ENCODE measurements around the gene RAF1.
A peak's percentile ranks its signal among the peaks of the same experiment; 100 is the strongest.
"Not testable (repeated sequence)": the region's sequence is repeated elsewhere in the genome, so short reads cannot be mapped to it uniquely, and the experiment has no call there.

Gene RAF1

DNA sequence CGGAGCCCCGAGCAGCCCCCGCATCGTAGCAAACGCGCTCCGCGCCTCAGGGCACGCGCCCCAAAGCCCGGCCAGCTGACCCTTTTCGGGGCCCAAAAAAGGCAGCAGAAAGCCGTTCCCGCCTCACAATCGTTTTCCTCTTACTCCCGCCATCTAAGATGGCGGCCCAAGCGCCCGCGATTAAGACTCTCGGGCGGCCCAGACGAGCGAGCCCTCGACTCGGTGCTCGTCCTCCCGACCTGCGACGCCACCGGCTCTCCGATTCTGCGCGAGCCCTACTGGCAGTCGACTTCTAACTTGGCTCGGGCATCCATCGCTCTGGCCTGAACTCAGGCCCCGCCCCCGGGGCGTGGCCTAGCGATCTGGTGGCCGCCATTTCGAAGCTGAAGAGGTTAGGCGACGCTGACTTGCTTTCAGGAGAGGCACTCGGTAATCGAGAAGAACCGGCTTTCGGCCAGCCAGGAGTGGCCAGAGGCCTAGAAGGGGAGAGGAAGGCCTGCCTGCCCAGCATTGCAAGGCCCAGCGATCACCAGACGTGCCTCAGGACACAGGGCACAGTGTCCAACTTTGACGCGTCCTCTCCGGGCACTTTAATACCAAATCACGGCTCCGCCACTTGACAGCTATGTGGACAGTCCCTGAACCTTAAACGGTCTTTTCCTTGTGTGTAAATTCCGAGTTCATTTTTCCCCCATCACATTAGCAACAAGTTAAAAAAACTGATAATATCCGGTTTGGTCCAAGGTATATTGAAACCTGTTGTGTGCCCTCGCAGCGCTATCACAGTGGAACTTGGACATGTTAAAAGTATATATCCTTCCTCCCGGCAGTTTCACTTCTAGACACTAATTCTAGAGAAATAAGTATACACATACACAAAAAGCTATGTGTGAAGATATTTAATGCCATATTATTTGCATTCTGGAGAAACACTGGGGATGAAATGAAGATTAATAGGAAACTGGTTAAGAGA lies at the start of gene RAF1:
RAF1 (minus strand) TSS at position 182 of the 973 bp plus-strand sequence. CDS start 45,396 bp downstream, outside the sequence.
- DNase-seq: peak; percentile 82

DNA sequence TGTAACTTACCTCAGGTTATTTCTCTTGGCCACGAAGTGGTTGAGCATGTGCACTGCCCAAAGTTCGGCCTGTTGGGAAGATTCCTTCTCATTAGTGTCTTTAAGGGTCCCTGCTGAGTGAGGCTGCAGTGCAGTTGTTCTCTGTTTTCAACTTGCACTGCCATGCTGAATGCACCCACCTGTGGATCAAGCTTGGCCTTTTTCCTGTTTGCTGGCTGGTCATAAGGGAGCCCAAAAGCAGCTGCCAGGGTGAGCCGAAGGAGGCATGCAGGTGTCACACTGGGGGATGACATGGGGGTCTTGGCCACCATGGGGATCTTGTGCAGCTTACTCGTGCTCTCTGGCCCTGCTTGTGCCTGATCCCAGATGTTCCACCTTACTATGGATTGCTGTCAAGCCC lies 46.1 kb upstream of the RAF1 start:
- no peak for DNase-seq

DNA sequence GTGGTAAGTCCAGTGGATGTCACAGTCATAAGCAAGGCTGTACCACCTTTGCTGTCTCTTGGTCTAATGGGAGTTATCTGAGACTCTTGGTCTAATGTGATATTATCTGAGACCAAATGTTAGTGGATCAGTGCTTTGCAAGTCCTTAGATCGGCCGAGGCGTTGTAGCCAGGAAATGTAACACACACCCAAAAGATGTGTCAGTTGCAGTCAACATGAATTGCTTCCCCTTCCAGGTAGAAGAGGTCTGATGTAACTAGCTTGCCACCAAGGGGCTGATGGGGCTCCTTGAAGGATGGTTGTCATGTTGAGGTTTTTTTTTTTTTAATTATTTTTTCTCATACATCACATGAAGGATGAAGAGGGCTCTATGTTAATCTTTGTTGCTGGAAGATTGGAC lies 45.4 kb upstream of the RAF1 start:
- DNase-seq: no peak

DNA sequence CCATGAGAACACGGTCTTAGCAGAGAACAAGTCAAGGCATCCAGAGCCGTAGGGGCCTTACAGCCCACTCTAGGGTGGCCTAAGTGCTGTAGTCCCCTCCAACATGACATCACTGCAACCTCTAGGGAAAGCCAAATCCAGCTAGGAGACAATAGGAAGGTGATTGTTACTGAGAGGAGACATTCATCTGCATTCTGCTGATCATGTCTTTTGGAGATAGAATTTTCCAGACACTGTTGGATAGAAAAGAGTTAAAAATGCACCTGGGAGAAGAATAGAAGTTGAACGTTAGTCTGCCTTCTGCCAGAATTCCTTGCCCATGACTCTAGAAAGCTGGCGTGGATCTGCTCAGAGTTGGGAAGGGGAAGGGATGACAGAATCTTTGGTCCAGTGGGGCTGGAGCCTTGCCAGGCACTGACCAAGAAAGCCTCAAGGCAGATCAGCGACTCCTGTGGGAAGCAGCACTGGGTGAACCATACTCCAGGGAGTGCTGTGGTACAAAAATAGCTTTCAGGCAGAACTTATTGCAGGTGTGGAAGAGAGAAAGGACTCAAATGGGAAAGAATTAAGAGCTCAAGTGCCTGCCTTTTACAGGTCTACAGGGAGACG lies 44.8 kb upstream of the RAF1 start:
- DNase-seq: no peak

DNA sequence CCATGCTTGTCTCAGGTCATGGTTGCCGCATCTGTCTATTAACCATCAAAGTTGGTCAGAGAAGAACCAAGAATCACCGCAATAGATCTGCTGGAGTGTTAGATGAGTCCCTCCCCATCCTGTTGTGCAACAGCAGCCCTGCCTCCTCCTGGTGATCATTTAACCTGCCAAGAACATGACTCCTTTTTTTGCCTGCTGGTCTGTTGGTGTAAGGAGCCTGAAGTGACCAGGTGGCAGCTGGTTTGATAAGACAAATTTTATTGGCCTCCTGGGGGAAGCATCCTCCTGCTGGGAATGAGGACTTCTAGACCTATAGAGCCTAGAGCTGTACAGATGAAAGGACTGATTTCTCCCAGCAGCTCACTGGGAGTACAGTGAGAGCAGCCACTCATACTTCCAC lies 43.5 kb upstream of the RAF1 start:
- peak; percentile 55 for DNase-seq

DNA sequence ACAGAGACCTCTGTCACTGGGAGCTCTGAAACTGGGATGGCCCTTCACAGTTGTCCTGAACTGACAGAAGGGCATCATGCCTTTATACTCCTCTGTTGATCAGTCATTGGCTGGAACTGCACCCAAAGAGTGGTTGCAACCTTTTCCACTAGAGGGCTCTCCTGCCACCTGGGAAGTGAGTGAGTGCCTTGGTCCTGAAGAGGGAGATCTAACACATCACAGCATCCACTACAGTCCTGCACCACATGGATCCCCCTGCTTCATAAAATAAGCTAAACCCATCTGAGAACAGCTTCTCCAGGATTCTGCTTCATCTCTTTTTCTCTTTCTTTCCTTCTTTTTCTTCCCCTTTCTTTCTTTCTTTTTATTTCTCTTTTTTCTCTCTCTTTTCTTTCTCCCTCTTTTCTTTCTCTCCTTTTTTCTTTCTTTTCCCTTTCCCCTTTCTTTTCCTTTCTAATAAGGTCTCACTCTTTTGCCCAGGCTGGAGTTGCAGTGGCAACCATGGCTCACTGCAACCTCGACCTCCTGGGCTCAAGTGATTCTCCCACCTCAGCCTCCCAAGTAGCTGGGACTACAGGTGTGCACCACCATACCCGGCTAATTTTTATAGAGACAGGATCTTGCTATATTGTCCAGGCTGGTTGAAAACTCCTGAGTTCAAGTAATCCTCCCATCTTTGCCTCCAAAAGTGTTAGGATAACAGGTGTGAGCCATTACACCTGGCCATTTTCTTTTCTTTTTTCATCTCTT lies 42.8 kb upstream of the RAF1 start:
- peak; percentile 62 for DNase-seq

DNA sequence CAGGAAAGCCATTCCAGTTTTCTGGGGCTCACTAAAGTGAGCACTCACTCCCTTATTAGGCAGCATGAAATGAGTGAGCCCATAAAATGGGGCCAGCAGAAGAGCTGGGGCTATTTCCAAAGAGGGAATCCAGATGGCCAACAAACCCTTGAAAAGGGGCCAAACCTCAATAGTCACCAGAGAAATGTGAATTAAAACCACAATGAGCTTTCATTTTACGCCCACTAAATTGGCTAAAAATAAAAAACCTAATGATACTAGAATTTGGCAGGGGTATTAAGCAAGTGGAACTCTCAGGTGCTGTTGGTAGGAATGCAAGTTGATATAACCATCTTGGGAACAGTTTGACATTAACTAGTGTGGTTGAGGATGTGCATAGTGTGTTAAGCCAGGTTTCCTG lies 42.1 kb upstream of the RAF1 start:
- DNase-seq: no peak

DNA sequence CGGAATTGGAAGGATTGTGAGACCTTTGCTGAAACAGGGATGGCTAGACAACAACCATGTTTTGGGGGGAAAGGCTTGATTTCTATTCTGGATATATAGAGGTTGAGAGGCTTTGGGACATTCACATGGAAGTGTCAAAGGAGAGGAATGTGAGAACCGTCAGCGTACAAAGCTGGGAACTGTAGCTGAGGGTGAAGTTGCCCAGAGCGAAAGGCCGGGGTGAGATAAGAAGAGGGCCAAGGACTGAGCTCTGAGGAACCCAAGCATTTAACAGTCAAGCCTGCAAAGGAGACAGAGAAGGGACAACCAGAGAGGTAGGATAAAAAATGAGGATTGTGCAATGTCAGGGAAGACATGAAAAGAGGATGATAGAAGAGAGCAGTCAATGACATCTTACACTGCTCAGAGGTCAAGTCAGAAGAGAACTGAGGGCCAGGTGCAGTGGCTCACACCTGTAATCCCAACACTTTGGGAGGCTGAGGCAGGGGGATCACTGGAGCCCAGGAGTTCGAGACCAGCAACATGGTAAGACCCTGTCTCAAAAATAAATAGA lies 41.5 kb upstream of the RAF1 start:
- no peak for DNase-seq

DNA sequence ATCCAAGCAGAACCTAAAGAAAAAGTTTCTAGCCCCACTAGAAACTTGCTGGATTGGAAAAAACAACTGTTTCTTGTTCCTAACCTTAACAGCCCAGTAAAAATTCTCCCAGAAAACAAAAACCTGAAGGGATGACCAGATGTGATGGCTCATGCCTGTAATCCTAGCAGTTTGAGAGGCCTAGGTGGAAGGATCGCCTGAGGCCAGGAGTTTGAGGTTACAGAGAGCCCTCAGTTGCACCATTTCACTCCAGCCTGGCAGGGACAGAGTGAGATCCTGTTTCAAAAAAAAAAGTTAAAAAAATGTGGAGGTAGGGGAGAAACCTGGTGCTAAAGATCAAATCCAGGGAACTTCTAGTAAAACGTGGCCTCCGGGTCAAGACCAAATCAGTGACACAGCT lies 38.6 kb upstream of the RAF1 start:
- no peak for DNase-seq

DNA sequence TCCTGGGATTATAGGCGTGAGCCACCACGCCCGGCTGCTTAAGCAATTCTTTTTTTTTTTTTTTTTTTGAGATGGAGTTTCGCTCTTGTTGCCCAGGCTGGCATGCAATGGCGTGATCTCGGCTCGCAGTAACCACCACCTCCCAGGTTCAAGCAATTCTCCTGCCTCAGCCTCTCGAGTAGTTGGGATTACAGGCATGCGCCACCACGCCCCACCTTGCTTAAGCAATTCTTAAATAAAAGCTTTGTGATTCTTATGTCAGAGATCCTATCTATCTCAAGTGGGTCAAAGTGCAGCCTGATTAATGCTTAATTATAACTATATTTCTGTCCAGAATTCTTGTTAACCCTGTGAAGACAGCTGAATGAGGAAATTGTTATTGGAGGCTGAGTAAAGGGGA lies 37.7 kb upstream of the RAF1 start:
- not testable (repeated sequence) for DNase-seq

DNA sequence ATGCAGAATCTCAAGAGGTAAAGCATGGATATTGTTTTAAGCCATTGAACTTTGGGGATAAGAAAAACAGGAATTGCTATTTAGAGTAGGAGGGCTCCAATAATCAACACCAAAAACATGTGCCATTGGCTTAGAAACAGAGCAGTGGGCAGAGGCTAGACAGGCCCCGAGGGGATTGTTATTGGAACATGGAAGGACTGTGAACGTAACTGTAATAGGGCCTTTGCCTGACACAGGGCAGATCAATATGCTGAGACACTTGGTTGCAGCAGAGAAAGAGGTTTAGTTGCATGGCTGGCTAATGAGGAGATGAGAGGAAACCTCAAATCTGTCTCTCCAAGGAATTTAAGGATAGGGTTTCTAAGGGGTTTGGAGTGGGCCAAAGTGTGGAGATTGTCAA lies 36.9 kb upstream of the RAF1 start:
- no peak for DNase-seq

DNA sequence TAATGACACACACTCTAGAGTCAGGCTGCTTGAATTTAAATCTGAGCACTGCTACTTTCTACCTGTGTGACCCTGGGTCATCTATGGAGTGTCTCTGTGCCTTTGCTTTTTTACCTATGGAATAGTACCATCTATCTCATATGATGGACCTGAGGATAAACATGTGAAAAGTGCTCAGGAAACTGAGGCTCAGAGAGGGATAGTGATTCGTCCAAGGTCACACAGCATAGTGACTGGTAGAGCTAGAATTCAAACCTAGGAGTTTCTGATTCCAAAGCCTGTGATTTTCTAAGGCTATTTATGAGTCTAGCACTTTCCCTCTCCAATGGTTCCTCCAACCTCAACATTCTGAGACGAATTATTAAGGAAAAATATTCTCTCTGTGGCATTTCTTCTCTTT lies 32.0 kb upstream of the RAF1 start:
- DNase-seq: no peak

DNA sequence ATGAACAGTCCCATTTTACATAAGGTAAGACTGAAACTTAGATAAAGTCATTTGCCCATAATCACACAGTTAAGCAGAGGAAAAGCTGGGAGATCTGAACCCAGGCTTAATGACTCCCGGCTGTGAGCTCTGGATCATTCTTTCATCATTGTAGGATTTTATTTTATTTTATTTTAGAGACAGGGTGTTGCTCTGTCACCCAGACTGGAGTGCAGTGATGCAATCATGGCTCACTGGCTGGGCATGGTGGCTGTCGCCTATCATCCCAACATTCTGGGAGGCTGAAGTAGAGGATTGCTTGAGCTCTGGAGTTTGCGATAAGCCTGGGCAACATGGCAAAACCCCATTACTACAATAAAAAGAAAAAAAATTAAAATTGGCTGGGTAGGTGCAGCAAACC lies 31.2 kb upstream of the RAF1 start:
- no peak for DNase-seq

DNA sequence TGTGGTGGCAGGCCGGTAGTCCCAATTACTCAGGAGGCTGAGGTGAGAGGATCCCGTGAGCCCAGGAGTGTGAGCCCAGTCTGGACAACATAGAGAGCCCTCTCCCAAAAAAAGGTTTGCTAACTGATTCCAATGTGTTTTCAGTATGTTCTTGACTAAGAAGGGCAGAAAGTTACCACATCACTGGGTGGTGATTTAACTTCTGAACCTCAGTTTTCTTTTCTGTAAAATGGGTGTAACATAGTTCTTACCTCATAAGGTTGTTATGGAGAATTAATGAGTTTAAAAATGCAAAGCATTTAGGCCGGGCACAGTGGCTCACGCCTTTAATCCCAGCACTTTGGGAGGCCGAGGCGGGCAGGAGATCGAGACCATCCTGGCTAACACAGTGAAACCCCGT lies 28.5 kb upstream of the RAF1 start:
- no peak for DNase-seq

DNA sequence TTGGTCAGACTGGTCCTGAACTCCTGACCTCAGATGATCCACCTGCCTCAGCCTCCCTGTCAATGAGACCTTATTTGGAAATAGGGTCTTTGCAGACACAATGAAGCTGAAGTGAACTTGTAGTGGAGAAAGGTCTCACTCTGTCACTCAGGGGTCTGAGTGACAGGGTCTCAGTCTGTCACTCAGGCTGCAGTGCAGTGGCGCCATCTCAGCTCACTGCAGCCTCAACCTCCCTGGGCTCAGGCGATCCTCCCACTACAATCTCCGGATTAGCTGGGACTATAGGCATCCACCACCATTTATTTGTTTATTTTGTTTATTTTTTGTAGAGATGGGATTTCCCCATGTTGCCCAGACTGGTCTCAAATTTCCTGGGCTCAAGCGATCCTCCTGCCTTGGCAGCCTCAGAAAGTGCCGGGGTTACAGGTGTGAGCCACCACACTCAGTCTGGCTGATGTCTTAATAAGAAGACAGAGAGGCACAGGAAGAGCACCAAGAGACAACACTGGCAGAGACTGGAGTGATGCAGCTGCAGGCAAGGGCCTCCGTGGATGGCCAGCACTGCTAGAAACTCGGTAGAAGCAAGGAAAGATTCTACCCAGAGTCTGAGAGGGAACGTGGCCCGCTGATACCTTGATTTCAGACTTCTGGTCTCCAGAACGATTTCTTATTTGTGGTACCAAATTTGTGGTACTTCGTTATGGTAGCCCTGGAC lies 26.2 kb upstream of the RAF1 start:
- no peak for DNase-seq

DNA sequence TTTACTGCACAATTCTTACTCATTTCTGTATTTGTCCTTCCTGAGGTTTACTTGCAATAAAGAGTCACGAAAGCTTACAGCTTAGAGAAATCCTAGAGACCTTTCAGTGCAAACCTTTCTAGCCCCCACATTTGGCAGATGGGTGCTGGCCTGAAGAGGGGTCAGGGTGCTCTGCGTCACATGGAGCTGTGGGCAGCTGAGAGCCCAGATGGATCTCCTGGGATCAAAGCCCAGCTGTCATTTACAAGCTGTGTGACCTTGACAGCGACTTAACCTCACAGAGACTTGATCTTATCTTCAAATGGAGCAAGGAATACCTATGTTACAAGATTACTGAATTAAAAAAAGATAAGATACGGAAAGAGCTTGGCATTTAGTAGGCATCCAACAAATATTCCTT lies 24.0 kb upstream of the RAF1 start:
- DNase-seq: no peak

DNA sequence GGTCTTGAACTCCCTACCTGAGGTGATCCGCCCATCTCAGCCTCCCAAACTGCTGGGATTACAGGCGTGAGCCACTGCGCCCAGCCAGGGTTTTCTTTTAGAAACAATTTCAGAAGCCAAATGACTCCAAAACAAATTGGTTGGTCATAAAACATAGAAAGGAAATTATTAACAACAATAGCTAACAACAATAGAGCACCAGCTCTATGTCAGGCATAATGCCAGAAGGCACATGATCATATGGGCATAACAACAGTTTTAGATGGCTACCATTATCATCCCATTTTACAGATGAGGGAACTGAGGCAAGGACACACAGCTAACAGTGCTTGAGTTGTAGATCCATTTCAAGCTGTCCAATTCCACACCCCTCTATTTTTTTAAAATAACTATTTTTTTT lies 22.2 kb upstream of the RAF1 start:
- no peak for DNase-seq

DNA sequence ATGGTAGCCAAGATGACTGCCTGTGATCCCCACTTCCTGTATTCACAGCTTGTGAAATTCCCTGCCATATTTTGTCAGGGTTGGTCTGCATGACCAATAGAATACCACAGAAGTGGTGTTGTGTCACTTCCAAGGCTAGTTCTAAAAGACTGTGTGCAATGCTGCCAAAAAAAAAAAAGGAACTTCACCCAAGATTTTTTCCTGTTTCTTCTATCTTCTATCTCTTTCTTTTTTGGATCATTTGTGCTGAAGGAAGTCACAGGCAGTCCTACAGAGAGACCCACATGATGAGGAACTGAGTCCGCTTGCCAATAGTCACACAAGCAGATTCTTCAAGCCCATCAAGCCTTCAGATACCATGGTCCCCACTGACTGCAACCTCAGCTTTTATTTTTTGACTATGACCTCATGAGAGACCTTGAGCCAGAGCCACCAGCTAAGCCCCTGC lies 18.1 kb upstream of the RAF1 start:
- DNase-seq: no peak

DNA sequence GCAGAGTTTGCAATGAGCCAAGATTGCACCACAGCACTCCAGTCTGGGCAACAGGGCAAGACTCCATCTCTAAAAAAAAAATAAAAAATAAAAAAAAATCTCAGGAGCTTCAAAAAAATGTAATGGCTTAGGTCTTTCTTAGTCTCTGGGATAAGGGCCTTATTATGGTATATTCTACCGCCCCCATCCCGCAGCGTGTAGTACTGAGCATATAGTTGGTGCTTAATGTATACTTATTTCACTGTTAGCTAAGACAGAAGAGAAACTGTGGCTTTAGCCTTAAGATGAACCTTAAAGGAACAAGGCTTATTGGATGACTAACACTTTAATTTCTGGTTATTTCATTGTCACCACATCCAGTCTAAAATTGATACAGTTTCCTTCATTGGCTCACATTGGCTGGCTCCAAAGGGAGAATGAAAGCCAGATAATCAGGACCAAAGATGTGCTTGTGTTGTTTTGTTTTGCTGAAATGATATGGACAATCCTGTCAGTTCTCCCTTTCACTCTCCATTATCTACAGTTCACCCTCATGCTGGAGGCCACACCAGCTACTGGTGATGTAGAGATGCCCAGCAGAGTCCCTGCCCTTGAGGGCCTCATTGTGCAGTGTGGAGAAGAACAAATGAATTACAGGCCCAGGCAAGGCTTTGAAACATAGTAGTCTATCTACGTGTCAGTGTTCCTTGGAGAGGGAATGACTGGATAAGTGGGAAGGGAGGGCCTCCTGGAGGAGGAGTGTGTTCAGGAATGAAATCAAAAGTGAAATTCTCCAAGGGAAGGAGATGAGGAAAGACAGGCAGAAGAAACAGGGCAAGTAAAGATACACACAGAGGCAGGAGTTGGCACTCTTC lies 17.4 kb upstream of the RAF1 start:
- no peak for DNase-seq

DNA sequence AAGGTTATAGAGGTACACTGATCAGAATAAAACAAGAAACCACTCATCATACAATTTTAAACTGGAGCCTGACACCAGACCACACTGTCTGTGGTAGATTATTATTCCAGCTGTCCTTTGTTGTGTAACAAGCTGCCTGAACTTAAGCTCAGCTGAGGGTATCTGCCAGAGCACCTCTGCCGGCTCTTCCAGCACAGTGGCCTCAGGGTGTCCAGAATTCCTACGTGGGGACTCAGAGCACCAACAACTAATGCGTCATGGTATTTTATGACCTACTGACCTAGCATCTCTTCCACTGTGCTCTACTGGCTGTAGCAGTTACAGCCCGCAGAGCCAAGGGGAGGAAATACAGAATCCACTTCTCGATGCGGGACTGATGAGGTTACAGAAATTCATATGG lies 15.6 kb upstream of the RAF1 start:
- DNase-seq: no peak

DNA sequence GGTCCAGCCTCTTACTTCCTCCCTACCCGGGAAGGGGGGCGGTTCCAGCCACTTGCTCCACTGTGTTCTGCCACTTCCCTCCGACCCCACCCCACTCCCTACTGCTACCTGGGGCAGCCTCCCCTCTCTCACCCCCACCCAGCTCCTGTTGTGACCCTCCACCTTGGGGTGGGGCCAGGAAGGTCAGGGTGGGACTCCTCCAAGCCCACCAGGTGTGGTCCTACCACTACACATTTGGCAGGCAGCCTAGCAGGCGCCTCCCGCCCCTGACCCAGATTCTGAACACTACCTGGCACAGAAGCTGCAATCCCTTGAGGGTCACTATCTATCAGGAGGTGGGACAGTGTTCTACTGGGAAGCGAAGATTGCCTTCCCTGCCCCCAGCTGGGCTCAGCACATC lies 13.7 kb upstream of the RAF1 start:
- no peak for DNase-seq
